Activated CD4-positive, alpha-beta T cell treated with anti-CD3 and anti-CD28 coated beads, Interleukin-2, Interleukin-4, amounts not matched to agents 100 ng/mL and 50 ng/mL, durations not matched to agents 16 hours and 8 hours (primary cell): ENCODE results near the gene RAB3IP.
"Not testable (repeated sequence)": the region's sequence is repeated elsewhere in the genome, so short reads cannot be mapped to it uniquely, and the experiment has no call there.

Source experiments
- DNase-seq: peaks from one replicate; pipeline ENCODE4 v3.0.0-alpha.2; 2020; ENCODE audit warnings: low spot score

RAB3IP gene

DNA sequence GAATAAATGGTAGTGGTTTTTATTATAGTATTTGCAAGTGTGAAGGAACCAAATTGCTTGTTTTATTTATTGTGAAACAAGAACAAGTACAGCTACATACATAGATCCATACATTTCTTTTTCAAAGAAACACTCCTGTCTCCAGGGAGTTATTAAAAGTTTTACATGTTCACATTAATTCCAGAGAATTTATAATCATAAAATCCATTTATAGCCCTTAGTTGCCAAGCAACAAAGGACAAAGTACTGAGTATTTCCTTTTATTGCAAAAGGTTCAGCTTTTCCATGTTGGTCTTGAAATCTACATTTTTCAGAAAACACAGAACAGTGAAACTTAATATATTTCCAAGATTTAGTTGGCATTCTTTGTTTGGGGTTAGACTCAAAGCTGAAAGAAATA lies 95.9 kb downstream of the RAB3IP start:
- DNase-seq, result no peak

DNA sequence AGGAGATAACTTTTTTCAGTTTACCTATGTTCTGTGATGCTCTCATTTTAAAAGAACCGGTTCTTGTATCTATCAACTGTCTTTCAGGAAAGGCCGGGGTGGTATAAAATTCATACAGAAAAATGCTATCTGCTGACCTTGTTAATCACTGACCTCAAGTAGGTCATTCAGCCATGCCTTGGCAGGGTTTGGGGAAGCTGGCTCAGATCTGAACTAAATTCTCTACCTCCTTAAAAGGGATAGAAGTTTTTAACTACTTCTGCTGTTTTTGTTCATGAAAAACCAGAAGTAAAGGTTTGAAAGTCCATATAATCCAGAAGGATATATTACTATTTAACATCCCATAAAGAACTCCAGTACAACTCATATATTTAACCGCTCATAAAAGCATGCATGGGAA lies 96.4 kb downstream of the RAB3IP start:
- no peak for DNase-seq

DNA sequence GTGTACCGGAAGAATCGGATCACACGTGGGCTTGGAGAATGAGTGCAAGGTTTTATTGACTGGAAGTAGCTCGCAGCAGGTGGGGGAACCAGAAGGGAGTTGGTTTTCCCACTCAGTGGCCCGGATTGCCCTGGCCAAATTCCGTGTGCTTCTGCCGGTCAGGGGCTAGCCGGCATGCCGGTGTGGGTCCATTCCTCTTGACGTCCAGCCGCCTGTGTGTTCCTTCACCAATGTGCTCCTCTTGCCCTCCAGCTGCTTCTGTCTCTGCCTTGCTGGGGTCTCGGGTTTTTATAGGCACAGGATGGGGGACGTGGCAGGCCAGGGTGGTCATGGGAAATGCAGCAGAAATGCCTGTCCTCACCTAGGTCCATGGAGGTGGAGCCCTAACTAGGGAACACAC lies 97.4 kb downstream of the RAB3IP start:
- no peak for DNase-seq

DNA sequence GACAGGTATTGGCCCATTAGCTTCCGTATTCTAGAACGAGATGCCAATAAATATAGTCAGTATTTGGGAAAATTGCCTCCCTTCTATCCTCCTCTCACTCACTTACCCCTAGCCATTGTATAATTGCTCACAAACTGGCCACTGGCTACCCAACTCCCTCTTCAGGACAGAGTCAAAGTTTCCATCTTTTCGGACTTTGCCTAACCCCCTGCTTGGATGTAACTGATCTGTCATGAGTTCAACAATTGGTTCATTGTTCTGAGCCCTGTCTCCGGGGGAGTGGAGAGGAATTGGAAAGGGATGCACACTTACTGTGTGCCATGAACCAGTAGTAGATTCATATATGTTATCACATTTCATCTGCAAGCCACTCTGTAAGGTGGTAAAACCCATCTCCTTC lies 98.5 kb downstream of the RAB3IP start:
- no peak for DNase-seq

DNA sequence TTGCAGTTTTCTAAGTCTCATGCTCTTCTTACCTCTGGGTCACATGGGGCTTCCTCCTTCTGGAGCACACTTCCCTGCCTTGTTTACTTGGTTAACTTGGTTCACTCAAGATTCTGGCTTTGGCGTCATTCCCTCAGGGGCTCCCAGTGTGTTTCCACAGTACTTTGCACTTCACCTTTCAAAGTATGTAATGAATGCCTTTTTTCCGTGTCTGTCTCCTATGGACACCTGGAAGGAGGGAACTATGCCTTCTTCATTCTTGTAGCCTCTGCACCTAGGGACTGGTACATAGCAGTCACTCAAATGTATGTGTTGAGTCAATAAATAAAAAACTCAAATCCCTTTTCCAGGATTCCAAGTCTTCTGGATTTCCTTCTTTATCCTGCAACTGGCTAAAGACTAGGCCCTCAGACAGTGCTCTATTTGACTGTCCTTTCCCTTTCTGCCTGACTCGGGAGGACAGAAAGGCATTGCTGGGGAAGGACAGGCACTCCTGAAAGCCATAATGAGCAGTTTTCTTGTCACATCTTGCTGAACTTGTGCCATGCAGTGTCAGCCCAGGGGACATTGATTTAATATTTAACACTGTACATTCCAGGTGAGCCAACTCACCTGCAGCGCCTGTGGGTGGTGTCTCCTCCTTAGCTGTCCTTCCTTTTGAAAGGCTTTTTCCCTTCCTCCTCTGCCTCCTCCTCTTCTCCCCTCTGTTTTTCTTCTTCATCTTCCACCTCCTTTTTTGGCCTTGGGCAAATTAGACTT lies 99.2 kb downstream of the RAB3IP start:
- DNase-seq, result no peak

DNA sequence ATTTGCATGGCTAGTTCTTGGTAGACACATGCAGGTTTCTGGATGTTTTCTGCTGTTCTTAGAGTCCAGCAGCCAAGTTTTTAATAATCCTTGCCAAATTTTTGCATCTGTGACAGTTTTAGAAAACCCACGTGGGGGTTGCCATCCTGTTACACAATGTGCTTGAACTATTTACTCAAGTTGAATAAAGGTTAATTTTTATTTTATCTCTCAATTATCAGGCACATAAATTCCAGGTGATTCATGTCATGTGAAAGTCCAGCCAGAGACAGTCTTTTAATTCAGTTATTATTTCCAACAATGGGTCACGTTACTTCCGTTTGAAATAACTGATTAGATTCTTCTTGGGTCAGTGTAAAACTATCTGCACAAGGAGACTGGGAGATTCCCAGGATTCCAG lies 102.1 kb downstream of the RAB3IP start:
- DNase-seq, result no peak

DNA sequence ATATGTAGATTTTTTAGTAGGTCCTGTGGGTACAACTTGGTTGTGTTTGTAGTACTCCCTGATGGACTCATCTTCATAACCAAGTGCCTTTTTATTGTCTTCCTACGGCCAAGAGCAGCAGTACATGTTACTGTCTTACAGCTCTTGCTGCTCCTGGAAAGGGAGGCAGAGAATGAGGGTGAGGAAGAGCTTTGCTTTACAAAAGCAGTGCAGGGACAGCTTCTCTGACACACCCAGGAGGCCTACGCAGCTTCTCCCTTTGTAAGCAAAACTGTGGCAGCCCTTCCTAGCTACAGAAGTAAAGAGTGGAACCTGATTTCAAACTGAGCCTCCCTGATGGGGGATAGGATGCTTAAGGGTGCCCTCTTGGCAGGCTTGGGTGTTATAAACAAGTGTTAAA lies 104.9 kb downstream of the RAB3IP start:
- no peak for DNase-seq

DNA sequence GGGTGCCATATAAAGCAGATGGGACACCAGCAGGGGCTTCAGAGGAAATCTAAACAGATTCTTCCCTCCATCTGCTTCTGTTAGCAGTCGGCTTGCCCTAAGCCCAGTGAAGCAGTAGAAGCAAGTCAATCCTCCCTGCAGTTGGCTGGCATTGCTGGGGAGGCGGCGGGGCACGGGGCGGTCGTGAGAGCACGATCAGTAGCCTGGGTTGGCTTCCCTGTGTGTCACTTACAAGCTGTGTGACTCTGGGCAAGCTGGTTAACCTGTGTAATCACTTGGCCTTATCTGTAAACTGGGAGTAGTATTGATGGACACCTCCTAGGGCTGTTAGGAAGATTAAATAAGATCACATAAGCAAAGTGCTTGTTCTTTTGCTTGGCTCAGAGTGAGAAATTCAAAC lies 105.8 kb downstream of the RAB3IP start:
- no peak for DNase-seq

DNA sequence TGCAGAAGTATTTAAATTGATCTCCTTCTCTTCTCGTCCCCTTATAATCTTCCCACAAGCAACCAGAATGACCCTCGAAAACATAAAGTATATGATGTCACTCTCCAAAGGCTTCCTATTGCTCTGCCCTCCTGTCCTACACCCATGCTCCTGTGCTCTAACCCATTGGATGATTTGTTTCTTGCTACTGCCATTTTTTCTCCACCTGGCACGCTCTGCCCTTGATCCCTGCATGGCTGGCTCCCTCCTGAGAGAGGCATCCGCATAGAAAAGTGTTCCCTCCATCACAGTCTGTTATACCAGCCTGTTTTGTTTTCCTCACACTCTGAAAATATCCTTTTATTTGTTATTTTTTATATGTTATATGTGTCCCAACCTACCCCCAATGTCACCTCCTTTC lies 106.2 kb downstream of the RAB3IP start:
- no peak for DNase-seq

DNA sequence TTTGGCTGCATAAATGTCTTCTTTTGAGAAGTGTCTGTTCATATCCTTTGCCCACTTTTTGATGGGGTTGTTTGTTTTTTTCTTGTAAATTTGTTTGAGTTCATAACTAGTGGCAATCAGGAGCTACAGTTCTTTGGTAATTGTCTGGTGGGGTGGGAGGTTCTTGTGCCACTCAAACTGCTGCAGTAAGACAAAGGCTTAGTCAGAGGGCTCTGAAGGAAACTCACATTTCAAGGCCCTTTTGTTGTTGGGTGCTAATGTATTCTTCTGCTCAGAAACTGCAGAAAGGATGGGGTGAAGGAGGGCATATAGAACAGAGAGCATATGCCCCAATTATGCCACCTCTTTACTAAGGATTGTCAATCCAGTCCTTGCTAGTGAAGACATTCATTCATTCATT lies 108.3 kb downstream of the RAB3IP start:
- DNase-seq, result no peak

DNA sequence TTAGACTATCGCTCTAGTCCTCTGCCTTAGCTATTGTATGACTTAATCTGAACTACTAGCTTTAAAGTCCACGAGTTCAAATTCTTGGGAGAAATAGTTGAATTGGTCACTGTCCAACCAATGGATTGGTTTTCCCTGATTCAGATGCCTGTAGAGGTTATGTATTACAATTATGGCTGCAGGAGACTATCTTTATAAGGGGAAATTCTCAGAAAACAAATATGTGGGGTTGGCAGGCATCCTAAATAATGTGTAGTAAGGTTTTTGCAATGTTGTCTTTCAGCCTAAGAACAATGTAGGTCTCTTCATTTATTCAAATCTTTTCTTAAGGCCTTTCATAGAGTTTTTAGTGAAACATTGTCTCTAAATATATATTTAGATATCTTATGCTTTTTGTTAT lies 113.3 kb downstream of the RAB3IP start:
- DNase-seq, result no peak

DNA sequence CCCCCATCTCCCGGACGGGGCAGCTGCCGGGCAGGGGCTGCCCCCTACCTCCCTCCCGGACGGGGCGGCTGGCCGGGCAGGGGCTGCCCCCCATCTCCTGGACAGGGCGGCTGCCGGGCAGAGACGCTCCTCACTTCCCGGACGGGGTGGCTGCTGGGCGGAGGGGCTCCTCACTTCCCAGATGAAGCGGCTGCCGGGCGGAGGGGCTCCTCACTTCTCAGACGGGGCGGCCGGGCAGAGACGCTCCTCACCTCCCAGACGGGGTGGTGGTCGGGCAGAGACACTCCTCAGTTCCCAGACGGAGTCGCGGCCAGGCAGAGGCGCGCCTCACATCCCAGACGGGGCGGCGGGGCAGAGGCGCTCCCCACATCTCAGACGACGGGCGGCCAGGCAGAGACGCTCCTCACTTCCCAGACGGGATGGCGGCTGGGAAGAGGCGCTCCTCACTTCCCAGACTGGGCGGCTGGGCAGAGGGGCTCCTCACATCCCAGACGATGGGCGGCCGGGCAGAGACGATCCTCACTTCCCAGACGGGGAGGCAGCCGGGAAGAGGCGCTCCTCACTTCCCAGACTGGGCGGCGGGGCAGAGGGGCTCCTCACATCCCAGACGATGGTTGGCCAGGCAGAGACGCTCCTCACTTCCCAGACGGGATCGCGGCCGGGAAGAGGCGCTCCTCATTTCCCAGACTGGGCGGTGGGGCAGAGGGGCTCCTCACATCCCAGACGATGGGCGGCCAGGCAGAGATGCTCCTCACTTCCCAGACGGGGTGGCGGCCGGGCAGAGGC lies 114.7 kb downstream of the RAB3IP start:
- not testable (repeated sequence) for DNase-seq

DNA sequence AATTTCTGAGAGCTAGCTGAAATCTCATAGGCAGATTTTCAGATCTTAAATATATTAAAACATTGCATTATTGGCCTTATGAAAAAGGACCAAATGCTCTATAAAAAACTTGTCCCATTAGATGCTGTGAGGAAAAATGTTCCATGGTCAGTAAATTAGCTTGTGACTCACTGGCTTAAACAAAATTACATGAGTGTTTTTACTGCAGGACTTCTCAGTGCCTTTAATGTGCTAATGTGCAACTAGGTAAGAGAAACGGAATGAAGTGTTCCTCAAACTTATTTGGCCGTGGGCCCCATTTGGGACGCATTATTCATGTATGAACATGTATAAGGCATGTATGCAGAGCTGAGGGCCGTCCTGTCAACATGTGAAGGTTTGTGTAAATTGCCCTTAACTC lies 128.0 kb downstream of the RAB3IP start:
- no peak for DNase-seq

DNA sequence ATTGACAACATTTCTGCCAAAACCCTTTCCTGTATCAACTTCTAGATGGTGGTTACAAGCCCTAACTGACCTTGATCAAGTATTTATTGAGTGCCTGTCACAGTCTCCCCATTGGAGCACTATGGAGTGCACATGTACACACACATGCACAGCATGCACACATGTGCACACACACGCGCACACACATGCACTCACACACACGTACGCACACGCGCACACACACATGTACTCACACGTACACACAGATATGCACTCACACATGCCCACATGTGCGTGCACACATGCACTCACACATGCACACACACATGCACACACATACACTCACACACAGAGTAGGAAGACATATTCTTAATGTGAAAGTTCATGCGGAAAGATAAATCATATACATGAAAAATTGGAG lies 130.0 kb downstream of the RAB3IP start:
- DNase-seq, result no peak

DNA sequence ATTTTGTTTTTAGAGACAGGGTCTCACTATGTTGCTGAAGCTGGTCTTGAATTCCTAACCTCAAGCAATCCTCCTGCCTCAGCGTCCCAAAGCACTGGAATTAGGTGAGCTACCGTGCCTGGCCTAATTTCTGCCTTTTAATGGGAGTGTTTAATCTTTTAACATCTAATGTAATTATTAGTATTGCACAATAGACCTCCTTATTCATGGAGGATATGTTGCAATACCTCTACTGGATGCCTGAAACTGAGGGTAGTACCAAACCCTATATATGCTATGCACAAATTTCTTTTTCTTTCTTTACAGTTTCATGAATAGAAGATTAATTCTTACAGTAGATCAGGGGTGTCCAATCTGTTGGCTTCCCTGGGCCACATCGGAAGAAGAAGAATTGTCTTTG lies 134.1 kb downstream of the RAB3IP start:
- no peak for DNase-seq
